HG02870 (cell line): ENCODE data around the gene SNTG2.

Experiments
- ATAC-seq: cut with Tn5 transposase; IDR thresholded peaks from one replicate; pipeline ENCODE4 v1.9.1; 2021; ENCODE audit warnings: mild to moderate bottlenecking, moderate library complexity; ENCODE audit not compliant: unreplicated experiment

Gene SNTG2

DNA sequence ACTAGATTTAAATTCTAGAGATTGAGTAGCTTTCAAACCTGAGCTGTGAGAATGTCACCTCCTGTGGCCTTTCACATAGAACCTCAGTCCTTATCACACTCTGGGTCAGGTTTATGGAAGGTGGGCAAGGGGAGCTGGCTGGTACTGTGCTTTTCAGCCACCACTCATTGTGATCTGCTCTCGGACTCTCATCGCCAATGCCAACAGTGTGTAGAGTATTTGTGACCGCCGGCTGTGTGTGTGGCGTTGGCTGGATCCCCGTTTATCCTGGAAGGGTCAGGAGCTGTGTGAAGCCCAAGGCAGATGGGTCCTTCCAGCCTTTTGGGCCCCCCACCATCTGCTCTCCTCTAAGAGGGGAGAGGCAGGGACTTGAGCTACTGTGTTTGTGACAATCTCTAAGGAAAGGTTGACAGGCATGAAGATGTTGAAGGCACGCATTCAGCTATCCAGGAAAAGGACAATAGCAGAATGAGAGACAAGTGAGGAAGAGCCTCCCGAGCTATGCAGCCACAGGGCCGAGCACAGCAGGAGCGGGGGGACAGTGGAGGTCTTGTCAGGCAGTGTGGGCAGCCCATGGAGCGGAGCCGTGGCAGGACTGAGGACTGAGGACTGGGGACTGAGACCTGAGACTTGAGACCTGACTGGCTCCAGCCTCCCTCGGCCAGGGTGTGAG lies 355.5 kb downstream of the SNTG2 start:
- no peak for ATAC-seq

DNA sequence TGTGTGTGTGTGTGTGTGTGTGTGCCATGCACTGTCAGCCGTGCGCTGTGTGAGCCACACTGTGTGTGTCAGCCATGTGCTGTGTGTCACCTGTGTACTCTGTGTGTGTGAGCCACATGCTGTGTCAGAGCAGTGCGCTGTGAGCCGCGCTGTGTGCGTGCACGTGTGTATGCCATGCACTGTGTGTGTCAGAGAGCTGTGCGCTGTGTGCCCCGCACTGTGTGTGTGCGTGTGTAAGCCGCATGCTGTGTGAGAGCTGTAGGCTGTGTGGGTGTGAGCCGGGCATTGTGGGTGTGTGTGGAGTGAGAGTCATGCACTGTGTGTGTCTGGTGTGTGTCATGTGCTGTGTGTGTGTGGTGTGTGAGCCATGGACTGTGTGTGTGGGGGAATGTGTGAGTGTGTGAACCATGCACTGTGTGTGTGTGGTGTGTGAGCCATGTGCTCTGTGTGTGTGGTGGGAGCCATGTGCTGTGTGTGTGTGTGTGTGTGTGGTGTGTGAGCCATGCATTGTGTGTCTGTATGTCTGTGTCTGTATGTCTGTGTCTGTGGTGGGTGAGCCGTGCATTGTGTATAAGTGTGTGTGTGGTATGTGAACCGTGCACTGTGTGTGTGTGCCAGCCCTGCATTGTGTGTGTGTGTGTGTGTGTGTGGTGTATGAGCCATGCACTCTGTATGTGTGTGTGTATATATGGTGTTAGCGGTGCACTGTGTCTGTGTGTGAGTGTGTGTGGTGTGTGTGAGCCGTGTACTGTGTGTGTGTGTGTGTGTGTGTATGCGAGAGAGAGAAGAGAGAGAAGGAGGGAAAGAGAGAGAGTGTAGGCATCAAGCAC lies 356.3 kb downstream of the SNTG2 start:
- ATAC-seq = no peak

DNA sequence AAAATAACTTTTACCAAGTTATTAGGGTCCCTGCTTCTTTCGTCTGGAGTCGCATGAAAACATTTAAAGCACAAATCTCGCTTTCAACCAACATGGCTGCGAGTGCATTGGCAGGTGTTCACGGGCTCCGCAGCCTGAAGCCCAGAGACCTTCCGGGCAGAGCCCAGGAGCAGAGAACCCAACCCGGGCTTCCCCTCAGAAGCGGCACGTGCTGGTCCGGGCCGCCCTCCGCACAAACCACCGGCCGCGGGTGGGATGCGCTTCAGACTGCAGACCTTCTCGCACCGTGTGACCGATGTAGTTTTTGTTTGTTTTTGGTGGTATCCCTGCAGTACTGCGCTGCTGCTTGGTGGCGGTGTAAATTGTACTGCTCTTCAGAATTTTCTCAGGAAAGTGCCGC lies 357.0 kb downstream of the SNTG2 start:
- no peak for ATAC-seq

DNA sequence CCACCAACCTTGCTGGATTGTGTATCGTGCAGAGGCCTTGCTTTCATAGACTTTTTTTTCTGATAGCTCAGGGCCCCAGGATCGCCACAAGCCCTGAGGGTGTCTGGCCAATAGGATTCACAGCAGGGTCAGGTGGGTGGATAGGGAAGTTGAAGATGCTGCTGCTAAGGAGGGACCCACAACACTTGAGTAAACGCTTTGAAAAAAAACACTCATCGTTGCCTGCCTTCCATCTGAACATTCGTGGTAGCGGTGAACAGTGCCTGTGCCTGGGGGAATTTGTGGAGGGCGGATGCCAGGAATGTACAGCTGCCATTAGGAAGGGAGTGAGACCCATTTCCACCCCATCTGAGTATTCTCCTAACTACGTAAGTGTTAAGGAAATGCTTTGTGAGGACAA lies 358.0 kb downstream of the SNTG2 start:
- ATAC-seq = no peak

DNA sequence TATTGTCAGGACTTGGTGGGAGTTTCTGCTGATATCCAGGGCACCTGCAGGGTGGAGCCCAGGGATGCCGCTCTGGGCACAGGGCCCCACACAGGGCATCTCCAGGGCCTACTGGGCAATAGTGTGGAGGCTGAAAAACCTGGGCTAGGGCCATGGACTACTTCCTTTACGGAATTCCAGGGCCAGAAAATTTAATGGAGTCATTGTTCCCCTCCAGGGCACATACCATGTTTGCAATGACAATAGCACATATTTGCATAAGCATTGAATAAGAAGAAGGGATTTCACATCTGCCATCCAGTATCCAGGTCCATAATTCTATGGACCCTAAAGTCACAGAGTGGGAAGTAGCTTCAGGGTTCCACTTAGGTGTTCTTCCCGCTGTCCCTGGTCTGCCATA lies 358.9 kb downstream of the SNTG2 start:
- ATAC-seq = no peak

DNA sequence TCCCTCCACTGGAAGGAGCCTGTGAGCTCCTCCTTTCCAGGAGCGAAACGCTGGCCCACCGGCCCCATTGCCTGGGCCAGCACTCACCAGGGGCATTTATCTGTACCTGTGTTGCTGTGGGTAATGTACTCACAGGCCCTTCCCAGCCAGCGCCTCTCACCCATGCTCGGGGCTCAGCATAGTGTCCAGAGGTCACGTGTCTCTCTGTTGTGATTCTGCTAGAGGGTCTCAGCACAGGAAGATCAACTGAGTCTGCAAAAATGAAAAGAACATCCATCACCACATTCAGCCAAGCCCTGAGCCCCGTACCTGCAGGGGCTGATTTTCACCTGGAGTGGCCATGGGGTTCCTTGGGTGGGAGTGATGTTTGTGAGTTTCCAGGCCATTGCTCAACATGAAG lies 359.6 kb downstream of the SNTG2 start:
- no peak for ATAC-seq

DNA sequence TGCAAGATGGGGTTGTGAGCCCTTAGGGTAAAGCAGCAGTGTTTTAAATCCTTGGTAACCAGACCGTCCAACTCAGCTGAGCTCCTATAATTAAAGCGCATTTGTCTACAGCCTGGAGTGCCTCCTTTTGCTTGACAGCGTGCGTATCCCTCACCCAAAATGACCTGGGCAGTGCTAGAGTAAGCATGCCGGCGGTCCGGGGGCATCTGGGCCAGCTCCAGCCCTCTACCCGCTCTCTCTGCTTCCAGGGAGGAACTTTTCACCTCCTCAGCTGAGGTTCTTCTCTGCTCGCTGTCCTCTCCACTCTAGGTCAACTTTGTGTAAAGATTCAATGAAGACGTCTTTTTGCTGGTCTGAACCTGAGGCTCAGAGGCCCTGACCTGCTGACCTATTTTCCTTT lies 360.2 kb downstream of the SNTG2 start:
- ATAC-seq = no peak

DNA sequence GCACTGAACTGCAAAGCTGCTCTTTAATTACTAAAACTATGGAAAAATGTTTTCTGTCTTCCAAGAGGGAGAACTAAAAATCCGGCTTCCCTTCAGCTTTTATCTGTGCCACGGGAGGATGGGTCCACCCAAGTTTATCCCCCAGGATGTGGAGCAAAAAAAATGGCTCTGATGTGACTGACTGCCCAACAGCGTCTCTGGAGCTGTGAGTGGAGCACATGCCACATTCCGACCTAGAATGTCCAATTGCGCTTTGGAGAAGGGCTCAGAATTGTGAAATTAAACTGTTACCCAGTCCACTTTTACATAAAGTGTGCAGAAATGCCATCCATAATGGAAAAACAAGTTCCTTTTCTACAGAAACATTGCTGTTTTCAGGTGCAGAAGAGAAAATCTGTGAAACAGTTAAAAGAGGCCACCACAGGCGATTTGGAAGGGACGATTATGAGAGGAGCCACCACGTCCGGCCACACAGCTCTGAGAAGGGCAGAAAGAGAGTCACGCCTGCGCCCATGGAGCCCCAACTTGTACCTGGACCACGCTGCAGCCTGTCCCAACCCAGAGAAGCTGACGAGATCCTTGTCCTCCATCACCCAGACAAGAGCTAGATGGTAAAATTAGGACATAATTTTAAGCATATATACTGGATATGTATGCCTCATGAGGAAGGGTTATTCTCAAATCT lies 362.7 kb downstream of the SNTG2 start:
- no peak for ATAC-seq

DNA sequence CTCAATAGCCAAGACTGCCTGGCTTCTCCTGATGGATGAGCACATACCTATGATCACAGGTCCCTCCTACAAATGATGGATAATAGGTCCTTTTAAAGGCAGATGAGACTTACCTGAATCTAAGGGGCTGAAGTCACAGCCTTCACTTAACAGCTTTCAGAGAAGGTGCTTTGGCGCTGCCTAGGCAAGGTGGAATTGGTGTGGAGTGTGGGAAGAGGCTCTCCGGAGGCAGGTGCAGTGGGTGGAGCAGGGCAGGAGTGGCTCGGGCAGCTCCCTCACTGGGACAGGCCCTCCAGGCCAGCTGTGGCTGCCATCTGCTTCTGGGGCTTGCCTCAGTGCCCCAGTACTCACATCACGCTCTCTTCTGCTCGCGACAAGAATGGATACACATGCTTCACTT lies 363.6 kb downstream of the SNTG2 start:
- ATAC-seq = no peak

DNA sequence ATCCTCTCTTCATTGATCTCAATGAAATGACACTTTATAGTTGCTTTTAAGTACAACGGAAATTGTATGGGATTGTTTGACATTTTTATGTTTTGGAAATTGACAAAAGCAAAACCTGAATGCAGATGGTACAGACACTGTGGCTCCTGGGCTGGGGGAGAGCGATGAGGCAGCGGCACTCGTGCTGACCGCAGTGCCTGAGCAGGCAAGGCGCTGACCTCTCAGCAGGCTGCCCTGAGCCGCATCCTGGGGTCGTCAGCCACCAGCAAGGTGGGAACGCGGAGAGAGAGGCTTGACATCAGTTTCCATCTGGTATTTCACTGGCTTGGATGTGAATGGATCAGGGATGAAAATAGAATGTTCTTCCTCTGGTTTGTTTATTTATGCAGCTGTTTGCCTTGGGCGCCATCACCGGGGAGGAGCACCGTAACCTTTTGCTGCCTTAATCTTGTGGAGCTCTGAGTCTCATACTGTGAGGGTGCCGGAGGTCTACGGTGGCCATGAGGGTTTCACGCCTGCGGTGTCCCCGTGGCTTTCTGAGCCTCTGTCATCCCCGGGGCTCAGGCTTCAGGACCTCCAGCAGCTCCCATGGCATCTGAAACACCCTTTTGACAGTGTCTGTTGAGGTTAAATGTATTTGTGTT lies 367.8 kb downstream of the SNTG2 start:
- no peak for ATAC-seq

DNA sequence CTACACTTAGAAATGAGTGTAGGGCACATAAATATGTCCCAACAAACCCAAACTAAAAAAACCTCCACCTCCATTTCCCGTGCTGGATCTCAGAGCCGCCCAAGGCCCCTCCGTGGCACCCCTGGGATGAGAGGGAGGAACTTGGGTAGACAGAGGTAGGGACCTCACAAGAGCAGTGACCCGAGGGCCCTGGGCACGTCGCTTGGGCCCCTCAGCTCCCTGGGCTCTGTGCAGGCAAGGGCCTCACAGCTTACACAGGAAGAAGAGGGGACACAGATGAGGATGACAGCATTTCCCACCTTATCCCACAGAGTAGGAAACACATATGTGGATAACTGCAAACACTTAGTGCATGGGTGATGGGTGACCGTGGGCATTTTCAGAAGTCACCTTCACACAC lies 368.7 kb downstream of the SNTG2 start:
- no peak for ATAC-seq

DNA sequence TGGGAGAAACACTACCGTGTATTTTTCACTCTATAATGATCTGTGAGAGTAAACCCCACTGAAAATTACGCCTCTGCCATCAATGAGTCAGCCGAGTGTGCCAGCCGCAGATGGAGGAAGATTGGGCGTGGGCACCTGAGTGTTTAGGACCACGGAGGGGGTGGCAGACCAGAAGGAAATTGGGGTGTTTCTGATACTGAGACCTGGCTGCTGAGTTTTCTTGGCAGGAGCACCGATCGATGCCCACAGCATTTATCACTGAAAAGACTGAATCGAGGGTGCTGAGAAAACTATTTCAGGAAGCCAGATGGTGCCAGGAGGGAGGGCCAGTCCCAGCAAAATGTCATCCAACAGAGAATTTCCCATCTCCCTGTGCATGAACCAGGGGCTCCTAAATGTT lies 370.7 kb downstream of the SNTG2 start:
- ATAC-seq = no peak

DNA sequence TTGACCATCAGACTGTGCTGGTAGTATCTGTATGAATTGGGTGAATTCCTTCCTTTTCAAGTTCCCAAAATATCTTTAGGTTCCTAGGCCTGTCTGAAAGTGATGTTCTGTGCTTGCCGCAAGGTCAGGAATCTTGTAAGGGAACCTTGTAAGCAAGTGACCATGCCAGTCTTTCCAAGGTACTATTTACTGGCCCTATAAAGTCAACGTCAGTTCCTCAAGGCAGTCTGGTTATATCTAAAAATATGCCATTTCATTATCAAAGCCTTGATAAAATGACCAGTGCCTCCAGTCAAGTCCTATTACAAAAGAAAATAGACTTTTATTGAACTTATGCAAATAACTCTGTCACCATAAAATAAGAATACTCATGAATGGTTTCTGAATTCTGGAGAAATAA lies 374.2 kb downstream of the SNTG2 start:
- no peak for ATAC-seq

DNA sequence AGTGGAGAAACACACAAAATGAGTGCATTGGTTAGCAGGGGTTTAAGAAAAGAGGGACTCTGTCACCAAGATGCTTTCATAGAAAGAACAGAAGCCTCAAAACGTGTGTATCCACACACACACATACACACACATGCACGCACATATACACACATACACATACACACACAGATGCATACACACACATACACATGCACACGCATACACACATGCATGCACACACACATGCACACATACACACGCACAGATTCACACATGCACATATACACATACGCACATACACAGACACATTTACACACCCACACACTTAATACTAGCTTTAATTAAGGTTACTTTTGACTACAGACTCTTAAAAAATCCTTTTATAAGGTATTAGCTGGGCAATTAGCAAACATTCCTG lies 378.0 kb downstream of the SNTG2 start:
- ATAC-seq = no peak

DNA sequence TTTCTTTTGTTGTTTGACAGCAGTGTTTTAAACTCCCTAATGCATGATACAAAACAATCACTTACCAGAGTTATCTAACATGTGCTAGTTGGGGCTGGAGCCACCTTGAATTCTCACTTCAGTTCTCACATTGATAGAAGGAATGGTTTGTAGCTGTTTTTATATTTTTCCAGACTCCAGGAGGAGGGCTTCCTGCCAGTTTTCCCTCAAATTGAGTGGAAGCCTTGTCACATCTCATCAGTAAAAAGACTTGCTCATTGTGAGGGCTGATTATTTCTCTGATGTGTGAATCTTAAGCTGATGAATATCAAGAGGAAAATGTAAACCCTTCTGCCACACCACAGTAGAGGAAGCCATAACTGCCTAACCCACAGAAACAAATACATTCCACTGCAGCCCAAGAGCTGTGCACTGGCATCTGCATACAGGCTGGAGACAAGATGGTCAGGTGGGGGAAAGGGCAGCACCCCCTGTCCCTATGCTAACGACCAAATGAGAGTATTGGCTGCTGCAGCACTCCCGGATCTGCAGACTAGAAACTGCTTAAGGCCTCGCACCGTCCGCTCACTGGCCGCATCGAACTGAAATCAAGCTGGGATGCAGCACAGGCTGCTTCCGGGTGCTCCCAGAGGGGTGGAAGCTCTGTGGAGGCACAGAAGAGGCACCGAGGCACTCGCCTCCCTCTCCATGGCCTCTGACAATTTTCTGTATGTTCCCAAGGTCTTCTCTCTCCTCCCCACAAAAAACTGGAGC lies 388.9 kb downstream of the SNTG2 start:
- no peak for ATAC-seq

DNA sequence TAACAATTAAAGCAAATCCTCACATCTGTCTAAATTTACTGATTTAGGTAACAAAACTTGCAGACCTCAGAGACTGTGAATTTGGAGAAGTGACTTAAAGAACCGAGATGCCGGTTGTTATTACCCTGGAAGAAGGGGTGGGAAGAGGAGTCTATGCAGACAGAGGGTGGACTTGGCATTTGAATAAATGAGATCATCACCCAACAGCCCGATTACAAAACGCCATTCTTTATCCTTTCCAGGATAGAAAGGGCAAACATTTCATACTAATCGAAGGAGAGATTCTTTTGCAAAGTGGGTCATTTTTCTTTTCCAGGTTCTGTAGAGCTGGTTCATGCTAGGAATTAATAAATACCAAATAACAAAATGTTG lies 389.5 kb downstream of the SNTG2 start:
- ATAC-seq = no peak

DNA sequence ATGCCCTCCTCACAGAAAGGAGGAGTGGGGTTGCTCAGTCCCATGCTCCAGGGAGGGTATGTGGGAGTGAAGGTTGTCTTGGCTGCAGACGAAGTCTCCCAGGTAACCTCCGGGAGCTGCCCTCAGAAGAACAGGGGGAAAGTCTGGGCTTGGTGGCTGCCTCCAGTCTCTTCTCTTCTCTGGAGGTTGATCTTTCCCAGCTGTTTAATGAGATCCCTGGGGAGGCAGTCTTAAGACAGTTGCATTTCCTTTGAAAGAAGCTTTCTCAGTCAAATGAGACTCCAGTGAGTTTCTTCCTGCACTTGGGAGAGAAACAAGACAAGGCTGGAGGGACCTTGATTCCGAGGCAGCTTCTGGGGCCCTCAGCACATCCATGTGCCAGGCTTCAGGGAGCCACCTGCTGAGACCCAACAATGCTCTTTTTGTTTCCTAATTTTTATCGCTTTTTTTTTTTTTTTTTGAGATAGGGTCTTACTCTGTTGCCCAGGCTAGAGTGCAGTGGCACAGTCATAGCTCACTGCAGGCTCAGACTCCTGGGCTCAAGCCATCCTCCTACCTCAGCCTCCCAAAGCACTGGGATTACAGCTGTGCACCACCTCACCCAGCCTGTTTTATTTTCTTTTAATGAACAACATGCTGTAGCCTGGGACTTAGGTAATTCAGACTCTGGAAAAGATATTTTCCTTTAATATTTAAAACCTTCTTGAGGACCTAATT lies 390.9 kb downstream of the SNTG2 start:
- ATAC-seq = no peak

DNA sequence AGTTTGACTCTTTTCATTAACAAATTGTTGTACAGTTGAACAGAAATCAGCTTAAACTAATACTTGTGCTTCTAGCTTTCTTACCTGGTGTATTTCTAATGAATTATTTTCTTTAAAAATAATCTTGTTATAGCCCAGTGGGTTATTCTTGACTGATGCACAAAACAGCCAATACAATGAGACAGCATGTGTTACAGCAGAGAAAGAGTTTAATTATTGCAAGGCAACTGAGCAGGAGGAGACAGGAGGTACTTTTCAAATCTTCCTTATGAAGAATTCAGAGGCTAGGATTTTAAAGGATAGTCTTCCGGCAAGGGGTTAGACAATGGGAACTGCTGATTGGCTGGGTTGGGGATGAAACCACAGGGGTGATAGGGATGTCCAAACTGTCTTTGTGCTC lies 398.1 kb downstream of the SNTG2 start:
- no peak for ATAC-seq

DNA sequence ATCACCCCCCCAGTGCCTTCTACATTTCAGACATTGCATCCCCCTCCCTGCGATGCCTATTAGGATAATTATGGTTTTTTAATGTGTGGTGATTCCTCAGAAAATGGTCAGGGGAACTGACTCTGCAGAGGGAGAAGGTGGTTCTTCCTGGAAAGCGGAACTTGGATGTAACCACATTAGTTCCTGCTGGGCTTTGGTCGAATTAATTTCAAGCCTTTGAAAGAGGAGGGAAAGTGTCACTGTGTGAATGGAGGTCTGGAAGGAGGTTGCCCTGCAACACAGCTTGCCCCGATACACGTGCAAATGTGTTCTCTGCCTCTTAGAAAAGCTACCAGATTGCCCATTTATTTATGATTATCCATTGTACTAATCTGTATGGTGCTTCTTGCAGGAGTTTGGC lies 399.5 kb downstream of the SNTG2 start:
- ATAC-seq = no peak

DNA sequence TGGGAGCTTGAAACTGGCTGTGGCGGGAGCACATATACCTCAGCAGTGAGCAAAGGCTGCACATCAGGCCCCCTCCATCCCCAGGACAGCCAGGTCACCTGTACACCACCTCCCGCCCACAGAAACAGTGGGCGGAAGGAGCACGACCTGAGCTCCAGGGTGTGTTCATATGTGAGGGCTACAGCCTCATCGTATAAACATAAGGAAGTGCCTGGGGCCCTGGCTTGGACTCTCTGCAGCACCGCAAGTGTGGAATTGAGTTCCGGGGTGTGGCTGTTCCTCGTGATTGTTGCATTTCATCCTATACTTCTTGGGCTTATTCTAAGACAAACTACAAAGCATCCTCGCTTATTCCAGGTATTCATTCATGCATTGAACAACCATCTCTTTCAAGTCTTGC lies 402.5 kb downstream of the SNTG2 start:
- ATAC-seq = no peak
